Loucy (cell line): ENCODE data around the gene DLGAP1.
"Not testable (repeated sequence)": the region's sequence is repeated elsewhere in the genome, so short reads cannot be mapped to it uniquely, and the experiment has no call there.

ENCODE experiments used
- H2AFZ ChIP-seq: fragments of 200-600 bp; sonication (generic); 2 replicates; pipeline ENCODE4 v1.6.0; 2016; ENCODE audit warnings: antibody characterized with exemption, mild to moderate bottlenecking, low read length, moderate library complexity
- H3F3A ChIP-seq: fragments of 200-600 bp; 2 replicates; pipeline ENCODE4 v1.6.0; 2016; ENCODE audit warnings: antibody characterized with exemption, low read depth, mild to moderate bottlenecking
- H3K27me3 ChIP-seq: fragments of 200-600 bp; sonication (generic); 2 replicates; pipeline ENCODE4 v1.6.1; 2014; ENCODE audit warnings: low read length, mild to moderate bottlenecking; ENCODE audit not compliant: insufficient read depth, poor library complexity, severe bottlenecking
- H3K36me3 ChIP-seq: fragments of 200-600 bp; sonication (generic); 2 replicates; pipeline ENCODE4 v1.6.1; 2016; ENCODE audit warnings: low read length; ENCODE audit not compliant: insufficient read depth
- H3K4me1 ChIP-seq: fragments of 200-600 bp; sonication (generic); 2 replicates; pipeline ENCODE4 v1.5.1; 2014; ENCODE audit warnings: low read length, mild to moderate bottlenecking; ENCODE audit not compliant: insufficient read depth, poor library complexity, severe bottlenecking
- H3K4me2 ChIP-seq: fragments of 200-600 bp; sonication (generic); 2 replicates; pipeline ENCODE4 v1.6.0; 2014; ENCODE audit warnings: antibody characterized with exemption, low read length, low read depth, mild to moderate bottlenecking; ENCODE audit not compliant: poor library complexity, severe bottlenecking
- H3K4me3 ChIP-seq: fragments of 200-600 bp; sonication (generic); 2 replicates; pipeline ENCODE4 v1.5.1; 2014; ENCODE audit warnings: low read length, mild to moderate bottlenecking, mixed read lengths; ENCODE audit not compliant: poor library complexity, severe bottlenecking
- H3K79me2 ChIP-seq: fragments of 200-600 bp; sonication (generic); 2 replicates; pipeline ENCODE4 v1.6.1; 2014; ENCODE audit warnings: low read length; ENCODE audit not compliant: insufficient read depth
- H3K9ac ChIP-seq: fragments of 200-600 bp; sonication (generic); 2 replicates; pipeline ENCODE4 v1.6.0; 2014; ENCODE audit warnings: mild to moderate bottlenecking, low read depth, low read length, moderate library complexity; ENCODE audit not compliant: poor library complexity, severe bottlenecking
- H3K9me2 ChIP-seq: fragments of 200-600 bp; sonication (generic); replicated peaks from 2 replicates; pipeline ENCODE4 v1.6.1; 2016; ENCODE audit warnings: low read depth, low read length, mixed read lengths
- H3K9me3 ChIP-seq: fragments of 200-600 bp; sonication (generic); 2 replicates; pipeline ENCODE4 v1.6.1; 2014; ENCODE audit warnings: mild to moderate bottlenecking, antibody characterized with exemption, low read length, low read depth; ENCODE audit not compliant: insufficient read depth
- H4K20me1 ChIP-seq: fragments of 200-600 bp; sonication (generic); 2 replicates; pipeline ENCODE4 v1.6.0; 2014; ENCODE audit warnings: antibody characterized with exemption, low read length, mild to moderate bottlenecking; ENCODE audit not compliant: insufficient read depth, poor library complexity, severe bottlenecking
- CTCF ChIP-seq: fragments of 200-600 bp; sonication (generic); conservative IDR thresholded peaks from 2 replicates; pipeline ENCODE4 v1.5.1; 2014; ENCODE audit warnings: mild to moderate bottlenecking, antibody characterized with exemption, low read length
- EZH2phosphoT487 ChIP-seq: fragments of 200-600 bp; IDR thresholded peaks from 2 replicates; pipeline ENCODE4 v1.6.1; 2018; ENCODE audit warnings: antibody characterized with exemption, mild to moderate bottlenecking, moderate library complexity, borderline replicate concordance

DLGAP1 gene

GRCh38 chr18:4035521-4035920, 419.6 kb downstream of the DLGAP1 start:
- H3K9ac ChIP-seq, result no peak overlapping the region
- H3K9me2 ChIP-seq, result no peaks in the 10 kb centered on the region
- no peaks in the 10 kb centered on the region for H4K20me1 ChIP-seq
- H3K27me3 ChIP-seq, result no peaks in the 10 kb centered on the region
- TF ChIP-seq EZH2phosphoT487 (no peak), CTCF (no peak)
- H2AFZ ChIP-seq, result no peak overlapping the region
- H3K4me1 ChIP-seq, result no peaks in the 10 kb centered on the region
- H3F3A ChIP-seq, result no peaks in the 10 kb centered on the region
- no peak overlapping the region for H3K4me3 ChIP-seq
- H3K4me2 ChIP-seq, result no peak overlapping the region
- no peaks in the 10 kb centered on the region for H3K9me3 ChIP-seq
- no peaks in the 10 kb centered on the region for H3K36me3 ChIP-seq
- no peaks in the 10 kb centered on the region for H3K79me2 ChIP-seq

- not testable (repeated sequence) for H3F3A ChIP-seq, H3K9ac ChIP-seq, H3K9me3 ChIP-seq
Observed at GRCh38 chr18:4034815-4035214, 420.3 kb downstream of the DLGAP1 start.

GRCh38 chr18:4026542-4026941, 428.6 kb downstream of the DLGAP1 start:
- TF ChIP-seq CTCF (no peak), EZH2phosphoT487 (no peak)
- Histone ChIP-seq H3K36me3 (no peaks in the 10 kb centered on the region), H3K9ac (no peak overlapping the region), H3K27me3 (no peaks in the 10 kb centered on the region), H3K9me2 (no peaks in the 10 kb centered on the region), H4K20me1 (no peaks in the 10 kb centered on the region), H3K4me3 (no peak overlapping the region), H3K79me2 (no peaks in the 10 kb centered on the region), H3F3A (no peaks in the 10 kb centered on the region), H3K4me2 (no peak overlapping the region), H3K9me3 (0 out of 2 replicates have a peak, but pooled peaks cover 2% of the 10 kb centered on the region), H3K4me1 (no peaks in the 10 kb centered on the region), H2AFZ (no peak overlapping the region)

More at GRCh38 chr18:4034815-4035214, 420.3 kb downstream of the DLGAP1 start:
- not testable (repeated sequence) for H3K36me3 ChIP-seq, H3K4me3 ChIP-seq, H3K27me3 ChIP-seq, H3K9me2 ChIP-seq, H3K79me2 ChIP-seq, H2AFZ ChIP-seq, H4K20me1 ChIP-seq, H3K4me1 ChIP-seq, H3K4me2 ChIP-seq

- H3K9me3 ChIP-seq, result no peaks in the 10 kb centered on the region
- no peak overlapping the region for H2AFZ ChIP-seq
- H3K9ac ChIP-seq, result no peak overlapping the region
- H3K36me3 ChIP-seq, result no peaks in the 10 kb centered on the region
- no peaks in the 10 kb centered on the region for H3K4me1 ChIP-seq
- no peaks in the 10 kb centered on the region for H3K27me3 ChIP-seq
- no peaks in the 10 kb centered on the region for H3F3A ChIP-seq
- no peaks in the 10 kb centered on the region for H4K20me1 ChIP-seq
- TF ChIP-seq CTCF (no peak), EZH2phosphoT487 (no peak)
- H3K79me2 ChIP-seq, result no peaks in the 10 kb centered on the region
- H3K4me2 ChIP-seq, result no peak overlapping the region
- H3K9me2 ChIP-seq, result no peaks in the 10 kb centered on the region
- no peak overlapping the region for H3K4me3 ChIP-seq
Observed at GRCh38 chr18:4024702-4025101, 430.4 kb downstream of the DLGAP1 start.

- not testable (repeated sequence) for H3K4me1 ChIP-seq, H3F3A ChIP-seq, H3K9me3 ChIP-seq, H3K4me2 ChIP-seq, H4K20me1 ChIP-seq, H3K4me3 ChIP-seq, H2AFZ ChIP-seq, H3K9ac ChIP-seq, H3K27me3 ChIP-seq, H3K79me2 ChIP-seq, H3K9me2 ChIP-seq, H3K36me3 ChIP-seq
Observed at GRCh38 chr18:4022749-4023148, 432.4 kb downstream of the DLGAP1 start.
